Measurements from ENCODE around the gene DCLRE1B. TPM values are rescaled to one million over a fixed set of nuclear protein-coding genes. Genes with fewer than 3 reads are reported as not detected.

Gene DCLRE1B
- total and polyA plus RNA-seq, 2 experiments from 2014 or later = 5.5 to 5.6 TPM

DNA sequence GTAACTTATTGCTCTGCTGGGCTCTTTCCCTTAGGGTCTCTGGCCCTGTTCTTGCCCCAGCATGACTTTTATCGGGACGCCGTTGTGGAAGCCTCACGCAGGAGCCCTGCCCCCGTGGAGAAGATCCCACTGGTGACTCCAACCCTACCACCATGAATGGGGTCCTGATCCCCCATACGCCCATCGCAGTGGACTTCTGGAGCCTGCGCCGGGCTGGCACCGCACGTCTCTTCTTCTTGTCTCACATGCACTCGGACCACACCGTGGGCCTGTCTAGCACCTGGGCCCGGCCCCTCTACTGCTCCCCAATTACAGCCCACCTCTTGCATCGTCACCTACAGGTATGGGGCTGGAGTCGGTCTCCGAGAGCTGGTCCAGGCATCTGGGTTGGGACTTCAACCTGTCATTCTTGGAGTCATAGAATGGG, 322 bp downstream of the DCLRE1B start:
- peaks cover 3% of the 10 kb centered on the region for H3K4me1 ChIP-seq (ENCODE audit: low read depth)
- no peaks in the 10 kb centered on the region for H3K9me3 ChIP-seq (ENCODE audit: low read depth)
- peak overlapping the region; percentile 93 for H3K4me3 ChIP-seq
- H3K27ac ChIP-seq = peak overlapping the region; percentile 60
- no peaks in the 10 kb centered on the region for H3K36me3 ChIP-seq
- peak in 1 of 2 donors; percentile 28 for DNase-seq (ENCODE audit: low read depth in 1 of 2, low spot score in 1 of 2)
- TF ChIP-seq, protein P1, sequence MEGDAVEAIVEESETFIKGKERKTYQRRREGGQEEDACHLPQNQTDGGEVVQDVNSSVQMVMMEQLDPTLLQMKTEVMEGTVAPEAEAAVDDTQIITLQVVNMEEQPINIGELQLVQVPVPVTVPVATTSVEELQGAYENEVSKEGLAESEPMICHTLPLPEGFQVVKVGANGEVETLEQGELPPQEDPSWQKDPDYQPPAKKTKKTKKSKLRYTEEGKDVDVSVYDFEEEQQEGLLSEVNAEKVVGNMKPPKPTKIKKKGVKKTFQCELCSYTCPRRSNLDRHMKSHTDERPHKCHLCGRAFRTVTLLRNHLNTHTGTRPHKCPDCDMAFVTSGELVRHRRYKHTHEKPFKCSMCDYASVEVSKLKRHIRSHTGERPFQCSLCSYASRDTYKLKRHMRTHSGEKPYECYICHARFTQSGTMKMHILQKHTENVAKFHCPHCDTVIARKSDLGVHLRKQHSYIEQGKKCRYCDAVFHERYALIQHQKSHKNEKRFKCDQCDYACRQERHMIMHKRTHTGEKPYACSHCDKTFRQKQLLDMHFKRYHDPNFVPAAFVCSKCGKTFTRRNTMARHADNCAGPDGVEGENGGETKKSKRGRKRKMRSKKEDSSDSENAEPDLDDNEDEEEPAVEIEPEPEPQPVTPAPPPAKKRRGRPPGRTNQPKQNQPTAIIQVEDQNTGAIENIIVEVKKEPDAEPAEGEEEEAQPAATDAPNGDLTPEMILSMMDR (IDR thresholded peaks at IDR 0.05; ENCODE audit: low read depth, low read length) = no peak
- no peaks in the 10 kb centered on the region for H3K27me3 ChIP-seq

- Histone ChIP-seq H3K4me3 (no peak overlapping the region), H3K27ac (no peak overlapping the region), H3K36me3 (no peaks in the 10 kb centered on the region), H3K4me1 (ENCODE audit: low read depth) (no peaks in the 10 kb centered on the region), H3K27me3 (no peaks in the 10 kb centered on the region), H3K9me3 (ENCODE audit: low read depth) (no peaks in the 10 kb centered on the region)
- DNase-seq (ENCODE audit: low read depth in 1 of 2, low spot score in 1 of 2) = peak in 1 of 2 donors; percentile 89
- TF ChIP-seq, protein P1 (IDR thresholded peaks at IDR 0.05; ENCODE audit: low read depth, low read length) = no peak
Observed at GRCh38 chr1:113912594-113913311, 7.6 kb downstream of the DCLRE1B start.

DNA sequence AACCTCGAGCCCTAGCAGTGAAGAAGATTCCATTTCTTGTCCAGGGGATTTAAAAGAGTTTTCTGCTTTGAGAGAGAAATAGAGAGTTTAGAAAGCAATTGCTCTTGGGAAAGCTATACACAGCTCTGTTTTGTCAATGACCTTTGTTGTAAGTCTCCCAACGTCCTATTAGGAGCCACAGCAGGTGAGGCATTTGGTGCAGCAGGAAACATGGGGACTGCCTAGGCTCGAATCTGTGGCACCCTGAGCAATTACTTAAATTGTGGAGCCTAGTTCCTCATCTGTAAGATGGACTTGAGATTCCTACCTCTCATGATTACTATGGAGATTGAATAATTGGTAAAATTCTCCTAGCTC, 8.2 kb downstream of the DCLRE1B start:
- no peak for DNase-seq (ENCODE audit: low read depth in 1 of 2, low spot score in 1 of 2)
- Histone ChIP-seq H3K4me3 (no peak overlapping the region), H3K9me3 (ENCODE audit: low read depth) (no peaks in the 10 kb centered on the region), H3K36me3 (no peaks in the 10 kb centered on the region), H3K4me1 (ENCODE audit: low read depth) (no peaks in the 10 kb centered on the region), H3K27ac (no peak overlapping the region), H3K27me3 (no peaks in the 10 kb centered on the region)
- TF ChIP-seq, protein P1 (IDR thresholded peaks at IDR 0.05; ENCODE audit: low read depth, low read length) = no peak

DNA sequence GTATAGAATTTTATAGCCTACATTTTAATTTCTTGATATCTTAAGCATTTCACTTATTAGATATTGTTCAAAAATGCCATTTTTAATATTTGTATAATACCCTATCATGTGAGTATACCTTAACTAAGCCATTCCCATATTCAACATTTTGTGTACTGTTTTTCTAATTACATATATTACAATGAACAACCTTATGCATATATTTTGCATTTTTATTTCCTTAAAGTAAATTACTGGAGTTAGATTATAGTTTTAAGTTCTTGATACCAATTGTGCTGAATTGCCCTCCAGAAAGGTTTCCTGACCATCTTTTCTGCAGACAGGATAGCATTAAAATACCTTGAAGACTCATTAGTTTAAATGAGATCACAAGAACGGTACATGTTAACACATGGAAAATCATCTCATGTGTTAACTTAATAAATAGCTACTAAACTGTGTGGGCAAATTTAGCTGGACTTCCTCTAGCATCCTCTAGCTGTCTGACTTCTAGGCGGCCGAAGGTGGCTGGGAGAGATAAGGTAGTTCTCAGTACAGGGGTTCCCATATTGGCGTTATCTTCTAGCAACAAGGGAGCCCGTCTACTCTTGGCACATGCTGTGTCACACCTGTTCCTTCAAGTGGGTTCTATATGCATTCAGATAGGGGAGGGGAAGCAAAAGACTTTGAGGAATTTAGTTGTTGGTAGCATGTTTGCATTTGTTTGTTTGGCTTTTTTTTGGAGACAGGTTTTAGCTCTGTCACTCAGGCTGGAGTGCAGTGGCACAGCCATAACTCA, 8.9 kb downstream of the DCLRE1B start:
- Histone ChIP-seq H3K27ac (no peak overlapping the region), H3K27me3 (peaks cover 4% of the 10 kb centered on the region), H3K9me3 (ENCODE audit: low read depth) (no peaks in the 10 kb centered on the region), H3K4me1 (ENCODE audit: low read depth) (no peaks in the 10 kb centered on the region), H3K36me3 (no peaks in the 10 kb centered on the region), H3K4me3 (no peak overlapping the region)
- TF ChIP-seq, protein P1 (IDR thresholded peaks at IDR 0.05; ENCODE audit: low read depth, low read length) = no peak
- DNase-seq (ENCODE audit: low read depth in 1 of 2, low spot score in 1 of 2) = no peak

DNA sequence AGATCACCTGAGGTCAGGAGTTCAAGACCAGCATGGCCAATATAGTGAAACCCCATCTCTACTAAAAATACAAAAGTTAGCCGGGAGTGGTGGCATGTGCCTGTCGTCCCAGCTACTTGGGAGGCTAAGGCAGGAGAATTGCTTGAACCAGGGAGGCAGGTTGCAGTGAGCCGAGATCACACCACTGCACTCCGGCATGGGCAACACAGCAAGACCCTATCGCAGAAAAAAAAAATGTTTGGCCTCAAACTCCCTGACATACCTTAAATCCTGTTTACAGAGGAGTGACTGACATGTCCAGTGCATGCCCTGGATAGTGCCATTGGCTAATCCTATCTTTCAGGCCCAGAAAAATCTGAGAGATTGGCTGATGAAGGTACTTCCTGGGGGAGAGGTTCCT, 11.8 kb downstream of the DCLRE1B start:
- no peak overlapping the region for H3K4me3 ChIP-seq
- TF ChIP-seq, protein P1 (IDR thresholded peaks at IDR 0.05; ENCODE audit: low read depth, low read length) = no peak
- H3K36me3 ChIP-seq = no peaks in the 10 kb centered on the region
- peaks cover 4% of the 10 kb centered on the region for H3K27me3 ChIP-seq
- H3K27ac ChIP-seq = no peak overlapping the region
- DNase-seq (ENCODE audit: low read depth in 1 of 2, low spot score in 1 of 2) = no peak
- H3K4me1 ChIP-seq (ENCODE audit: low read depth) = no peaks in the 10 kb centered on the region
- H3K9me3 ChIP-seq (ENCODE audit: low read depth) = no peaks in the 10 kb centered on the region
